H9 (cell line): ENCODE results near the gene CDCP1. TPM values are rescaled to one million over a fixed set of nuclear protein-coding genes. Genes with fewer than 3 reads are reported as not detected.

ENCODE experiments used
- DNase-seq: peaks from one replicate; pipeline ENCODE4 v3.0.0-alpha.2; 2017
- H2AFZ ChIP-seq: one replicate; pipeline ENCODE4 v1.6.1; 2013; ENCODE audit warnings: mild to moderate bottlenecking, low read length, control low read depth, moderate library complexity
- H2AK5ac ChIP-seq: 2 replicates; pipeline ENCODE4 v1.6.1; 2013; ENCODE audit warnings: low read length, control low read depth, mixed read lengths; ENCODE audit not compliant: insufficient read length
- H2BK120ac ChIP-seq: one replicate; pipeline ENCODE4 v1.6.1; 2013; ENCODE audit warnings: low read depth, mild to moderate bottlenecking, low read length, control low read depth, inconsistent platforms; ENCODE audit not compliant: poor library complexity, severe bottlenecking
- H2BK12ac ChIP-seq: 2 replicates; pipeline ENCODE4 v1.6.1; 2013; ENCODE audit warnings: low read length, control low read depth, mixed read lengths, low read depth; ENCODE audit not compliant: insufficient read length
- H2BK15ac ChIP-seq: 2 replicates; pipeline ENCODE4 v1.6.1; 2013; ENCODE audit warnings: low read depth, low read length, control low read depth
- H2BK20ac ChIP-seq: one replicate; pipeline ENCODE4 v1.6.1; 2013; ENCODE audit warnings: low read depth, mild to moderate bottlenecking, low read length, control low read depth, inconsistent platforms; ENCODE audit not compliant: poor library complexity, severe bottlenecking
- H2BK5ac ChIP-seq: 2 replicates; pipeline ENCODE4 v1.6.1; 2013; ENCODE audit warnings: low read length, control low read depth, mixed read lengths; ENCODE audit not compliant: insufficient read length
- H3K14ac ChIP-seq: 2 replicates; pipeline ENCODE4 v1.6.1; 2013; ENCODE audit warnings: low read length, control low read depth; ENCODE audit not compliant: insufficient read depth
- H3K18ac ChIP-seq: 2 replicates; pipeline ENCODE4 v1.6.1; 2013; ENCODE audit warnings: low read depth, mild to moderate bottlenecking, mixed read lengths, low read length, control low read depth; ENCODE audit not compliant: insufficient read length
- H3K23ac ChIP-seq: 2 replicates; pipeline ENCODE4 v1.6.1; 2013; ENCODE audit warnings: low read length, control low read depth, mixed read lengths, low read depth; ENCODE audit not compliant: insufficient read length
- H3K23me2 ChIP-seq: 2 replicates; pipeline ENCODE4 v1.6.1; 2013; ENCODE audit warnings: low read depth, mild to moderate bottlenecking, mixed read lengths, low read length, control low read depth; ENCODE audit not compliant: insufficient read length, poor library complexity, severe bottlenecking
- H3K27ac ChIP-seq: 2 replicates; pipeline ENCODE4 v1.5.1; 2013; ENCODE audit warnings: low read length, control low read depth, mixed read lengths, low read depth; ENCODE audit not compliant: insufficient read length
- H3K27me3 ChIP-seq: 2 replicates; pipeline ENCODE4 v1.6.1; 2013; ENCODE audit warnings: low read length, control low read depth, inconsistent platforms; ENCODE audit not compliant: insufficient read depth
- H3K4ac ChIP-seq: 2 replicates; pipeline ENCODE4 v1.6.1; 2013; ENCODE audit warnings: low read depth, mild to moderate bottlenecking, control low read depth, inconsistent platforms, low read length, moderate library complexity
- H3K4me1 ChIP-seq: 2 replicates; pipeline ENCODE4 v1.6.1; 2013; ENCODE audit warnings: low read length, control low read depth, inconsistent platforms; ENCODE audit not compliant: insufficient read depth
- H3K4me2 ChIP-seq: 2 replicates; pipeline ENCODE4 v1.6.1; 2013; ENCODE audit warnings: low read length, control low read depth, mixed read lengths; ENCODE audit not compliant: insufficient read length, insufficient read depth
- H3K56ac ChIP-seq: 2 replicates; pipeline ENCODE4 v1.6.1; 2013; ENCODE audit warnings: low read depth, mild to moderate bottlenecking, mixed read lengths, low read length, control low read depth; ENCODE audit not compliant: insufficient read length
- H3K79me1 ChIP-seq: 2 replicates; pipeline ENCODE4 v1.6.1; 2013; ENCODE audit warnings: low read depth, mild to moderate bottlenecking, moderate library complexity, low read length, control low read depth, inconsistent platforms; ENCODE audit not compliant: insufficient read depth, poor library complexity, severe bottlenecking
- H3K79me2 ChIP-seq: 2 replicates; pipeline ENCODE4 v1.6.1; 2013; ENCODE audit warnings: low read length, control low read depth, inconsistent platforms; ENCODE audit not compliant: insufficient read depth
- H3K9ac ChIP-seq: 2 replicates; pipeline ENCODE4 v1.6.1; 2013; ENCODE audit warnings: low read length, control low read depth, mixed read lengths; ENCODE audit not compliant: insufficient read length; ENCODE audit errors: extremely low read depth
- H3K9me3 ChIP-seq: one replicate; pipeline ENCODE4 v1.6.1; 2013; ENCODE audit warnings: low read depth, low read length, inconsistent platforms; ENCODE audit not compliant: control insufficient read depth
- H3T11ph ChIP-seq: one replicate; pipeline ENCODE4 v1.6.1; 2013; ENCODE audit warnings: mild to moderate bottlenecking, low read length, control low read depth, inconsistent platforms
- H4K20me1 ChIP-seq: one replicate; pipeline ENCODE4 v1.6.1; 2013; ENCODE audit not compliant: control insufficient read depth, insufficient read length, insufficient read depth
- H4K5ac ChIP-seq: 2 replicates; pipeline ENCODE4 v1.6.1; 2013; ENCODE audit warnings: low read depth, mild to moderate bottlenecking, mixed read lengths, low read length, control low read depth; ENCODE audit not compliant: insufficient read length
- H4K8ac ChIP-seq: replicated peaks from 2 replicates; pipeline ENCODE4 v1.6.1; 2013; ENCODE audit warnings: low read length, control low read depth, mixed read lengths, low read depth; ENCODE audit not compliant: insufficient read length
- H4K91ac ChIP-seq: 2 replicates; pipeline ENCODE4 v1.6.1; 2013; ENCODE audit warnings: low read depth, mild to moderate bottlenecking, moderate library complexity, mixed read lengths, low read length, control low read depth; ENCODE audit not compliant: insufficient read length
- H3K27ac Mint-ChIP-seq, 3 experiments: 2 replicates in 2 of 3; 3 replicates in 1 of 3; pipeline ENCODE4 v1.8.0; 2020 to 2021; ENCODE audit warnings: mixed read lengths in 3 of 3, mild to moderate bottlenecking in 1 of 3, moderate library complexity in 1 of 3
- H3K27me3 Mint-ChIP-seq: 2 replicates; pipeline ENCODE4 v1.8.0; 2021; ENCODE audit warnings: low read depth, mild to moderate bottlenecking, moderate library complexity, mixed read lengths
- H3K36me3 Mint-ChIP-seq, 3 experiments: 2 replicates in 2 of 3; 3 replicates in 1 of 3; pipeline ENCODE4 v1.8.0; 2020 to 2021; ENCODE audit warnings: low read depth in 3 of 3, mixed read lengths in 3 of 3; ENCODE audit not compliant: insufficient read depth in 1 of 3
- H3K4me1 Mint-ChIP-seq, 2 experiments: 2 replicates each; pipeline ENCODE4 v1.8.0; 2020; ENCODE audit warnings: mixed read lengths in 2 of 2
- H3K4me3 Mint-ChIP-seq, 2 experiments: 2 replicates in 1 of 2; 3 replicates in 1 of 2; pipeline ENCODE4 v1.8.0; 2020 to 2021; ENCODE audit warnings: mild to moderate bottlenecking in 2 of 2, mixed read lengths in 2 of 2, moderate library complexity in 1 of 2
- H3K9me3 Mint-ChIP-seq, 2 experiments: 2 replicates in 1 of 2; 3 replicates in 1 of 2; pipeline ENCODE4 v1.8.0; 2020; ENCODE audit warnings: mild to moderate bottlenecking in 2 of 2, mixed read lengths in 2 of 2, moderate library complexity in 1 of 2
- CTCF ChIP-seq: fragments of 200-600 bp; sonication (generic); conservative IDR thresholded peaks from 3 replicates; pipeline ENCODE4 v1.8.0; 2021; ENCODE audit warnings: antibody characterized with exemption, mild to moderate bottlenecking
- WGBS: extraction: QIAGEN DNeasy Blood & Tissue Kit; methylation state at CpG from one replicate; pipeline ENCODE4 v1.1.7; 2013; ENCODE audit warnings: missing lambda C conversion rate, low lambda C conversion rate, mixed read lengths; ENCODE audit not compliant: insufficient read length; ENCODE audit errors: extremely low coverage; 5-methylcytosine and 5-hydroxymethylcytosine counted together
- total RNA-seq: library from RNA; stranded (reverse); gene quantifications from 2 replicates; pipeline ENCODE4 v1.2.1, GENCODE V29; 2021

Gene CDCP1
- total RNA-seq, 1 experiment from 2014 or later = 12.9 TPM

GRCh38 chr3:45173776-45174175 is 27.6 kb upstream of the CDCP1 start:
- Histone ChIP-seq H2BK12ac (no peak overlapping the region), H3K79me1 (no peaks in the 10 kb centered on the region), H4K5ac (no peak overlapping the region), H3K23ac (no peak overlapping the region), H3K18ac (no peak overlapping the region), H3K56ac (no peak overlapping the region), H4K8ac (no peak overlapping the region), H2BK5ac (no peak overlapping the region), H2BK15ac (no peak overlapping the region), H3K4me1 (no peaks in the 10 kb centered on the region), H3K79me2 (no peaks in the 10 kb centered on the region), H3K27ac (no peak overlapping the region), H3K27me3 (no peaks in the 10 kb centered on the region), H3K9me3 (no peaks in the 10 kb centered on the region), H2BK20ac (no peak overlapping the region), H3K9ac (no peak overlapping the region), H2AFZ (no peak overlapping the region), H4K20me1 (no peaks in the 10 kb centered on the region), H4K91ac (no peak overlapping the region), H2AK5ac (no peak overlapping the region), H2BK120ac (no peak overlapping the region), H3K23me2 (no peaks in the 10 kb centered on the region), H3K4me2 (no peak overlapping the region), H3K14ac (no peak overlapping the region), H3T11ph (no peak overlapping the region), H3K4ac (no peak overlapping the region)
- no peak overlapping the region for H3K27ac Mint-ChIP-seq
- H3K9me3 Mint-ChIP-seq = no peaks in the 10 kb centered on the region
- H3K4me3 Mint-ChIP-seq = no peak overlapping the region
- no peaks in the 10 kb centered on the region for H3K36me3 Mint-ChIP-seq
- TF ChIP-seq CTCF = no peak
- peaks cover 6% of the 10 kb centered on the region for H3K27me3 Mint-ChIP-seq
- no peak for DNase-seq
- H3K4me1 Mint-ChIP-seq = peaks cover 0 to 6% of the 10 kb centered on the region in 2 experiments; a peak in 2 of 4 replicates
- no CpG with 5 or more reads among the region's 1 CpG for WGBS
